PFSK-1 (cell line): Measurements from ENCODE around the gene DOCK1.

Experiments used
- FOXP2 ChIP-seq: optimal IDR thresholded peaks from 2 replicates; pipeline ENCODE3; 2011; ENCODE audit warnings: borderline replicate concordance, control low read depth, inconsistent platforms; ENCODE audit not compliant: insufficient read depth; ENCODE audit errors: extremely low read length, extremely low read depth
- POLR2AphosphoS5 ChIP-seq: IDR thresholded peaks from 2 replicates; pipeline ENCODE4 v1.6.1; 2012; ENCODE audit warnings: low read depth, mild to moderate bottlenecking, control low read depth, low read length, moderate library complexity
- REST ChIP-seq, 2 experiments: IDR thresholded peaks; 2 replicates each; pipeline versions ENCODE4 v1.6.1 to v1.8.0; 2011 to 2012; ENCODE audit warnings: low read depth in 2 of 2, low read length in 2 of 2, control low read depth in 1 of 2, inconsistent platforms in 1 of 2, mild to moderate bottlenecking in 1 of 2, moderate library complexity in 1 of 2; ENCODE audit not compliant: insufficient read depth in 1 of 2
- SIN3A ChIP-seq: IDR thresholded peaks from 2 replicates; pipeline ENCODE4 v1.6.1; 2012; ENCODE audit warnings: mild to moderate bottlenecking, low read length, moderate library complexity, borderline replicate concordance; ENCODE audit not compliant: insufficient read depth
- TAF1 ChIP-seq: IDR thresholded peaks from 2 replicates; pipeline ENCODE4 v1.6.1; 2012; ENCODE audit warnings: low read length, control low read depth, borderline replicate concordance; ENCODE audit not compliant: insufficient read depth

- no peak for TF ChIP-seq SIN3A
- TF ChIP-seq REST (IDR thresholded peaks at IDR 0.05; ENCODE audit: insufficient read depth in 1 of 2, low read depth in 2 of 2, low read length in 2 of 2), result no peak
- TF ChIP-seq FOXP2, result no peak
- no peak for TF ChIP-seq POLR2AphosphoS5
- no peak for TF ChIP-seq TAF1
Measured at GRCh38 chr10:127043301-127043700, 138.1 kb downstream of the DOCK1 start.
